NCI-H2029 treated with DMSO at 0.1 percent for 48 hours (cell line): ENCODE results near the gene TEX54.
"Not testable (repeated sequence)": the region's sequence is repeated elsewhere in the genome, so short reads cannot be mapped to it uniquely, and the experiment has no call there.

Experiments
- DNase-seq: peaks from one replicate; lab custom pipeline; 2025; lab: John Stamatoyannopoulos, UW

TEX54 gene

GRCh38 chr11:62831520-62832335 is 913 bp downstream of the TEX54 start, which contains the start of gene STX5:
STX5 (minus strand) TSS chr11:62832051; CDS start chr11:62831243, 808 bp downstream.
- peak; percentile 92 for DNase-seq

- no peak for DNase-seq
Measured at GRCh38 chr11:62830904-62831519, 1.6 kb downstream of the TEX54 start.

GRCh38 chr11:62828130-62828529 is 4.5 kb downstream of the TEX54 start:
- not testable (repeated sequence) for DNase-seq

- no peak for DNase-seq
Measured at GRCh38 chr11:62823677-62824076, 9.0 kb downstream of the TEX54 start.

GRCh38 chr11:62817129-62817528 is 15.5 kb downstream of the TEX54 start:
- DNase-seq: no peak

GRCh38 chr11:62816557-62816956 is 16.1 kb downstream of the TEX54 start:
- DNase-seq: no peak

- no peak for DNase-seq
Measured at GRCh38 chr11:62811659-62812058, 21.0 kb downstream of the TEX54 start.

GRCh38 chr11:62810748-62811147 is 21.9 kb downstream of the TEX54 start:
- no peak for DNase-seq

- no peak for DNase-seq
Measured at GRCh38 chr11:62806611-62807121, 26.0 kb downstream of the TEX54 start.

- DNase-seq: no peak
Measured at GRCh38 chr11:62805961-62806441, 26.6 kb downstream of the TEX54 start.

GRCh38 chr11:62805076-62805892 is 27.4 kb downstream of the TEX54 start, which contains the start of gene NXF1:
NXF1 (minus strand) TSS chr11:62805440; CDS start chr11:62805356, 84 bp downstream.
- DNase-seq: peak; percentile 79

GRCh38 chr11:62804310-62805075 is 28.1 kb downstream of the TEX54 start:
- DNase-seq: no peak

GRCh38 chr11:62801071-62801470 is 31.6 kb downstream of the TEX54 start:
- DNase-seq: no peak

- no peak for DNase-seq
Measured at GRCh38 chr11:62799486-62799885, 33.2 kb downstream of the TEX54 start.

GRCh38 chr11:62796281-62796680 is 36.4 kb downstream of the TEX54 start:
- DNase-seq: no peak

- no peak for DNase-seq
Measured at GRCh38 chr11:62794201-62794775, 38.4 kb downstream of the TEX54 start.

GRCh38 chr11:62792202-62792575 is 40.5 kb downstream of the TEX54 start:
- no peak for DNase-seq

GRCh38 chr11:62791501-62792201 is 41.0 kb downstream of the TEX54 start, which contains the start of gene TMEM223:
TMEM223 (minus strand) TSS chr11:62792006; CDS start chr11:62791994, 12 bp downstream.
- peak; percentile 50 for DNase-seq

GRCh38 chr11:62789576-62789975 is 43.1 kb downstream of the TEX54 start:
- no peak for DNase-seq

GRCh38 chr11:62788991-62789390 is 43.6 kb downstream of the TEX54 start:
- DNase-seq: no peak
